B cell (primary cell): ENCODE results near the gene SWSAP1. TPM values are rescaled to one million over a fixed set of nuclear protein-coding genes. Genes with fewer than 3 reads are reported as not detected.
A peak's percentile ranks its signal among the peaks of the same experiment; 100 is the strongest.
"Not testable (repeated sequence)": the region's sequence is repeated elsewhere in the genome, so short reads cannot be mapped to it uniquely, and the experiment has no call there.

Source experiments
- ATAC-seq: fragments of 200-7000 bp; cut with Tn5 transposase; one replicate; pipeline ENCODE4 v1.10.0; 2021; ENCODE audit warnings: low read depth, mild to moderate bottlenecking, moderate number of reproducible peaks, moderate library complexity
- CTCF ChIA-PET: fragments of 350-600 bp; sonication (Branson Sonifier 250); formaldehyde crosslinking; loops from one replicate; lab custom pipeline; 2021; ENCODE audit warnings: antibody characterized with exemption, inconsistent platforms; lab: Charles Lee
- POLR2A ChIA-PET: fragments of 350-600 bp; sonication (Branson Sonifier 250); formaldehyde crosslinking; loops from one replicate; lab custom pipeline; 2021; ENCODE audit warnings: antibody characterized with exemption; lab: Charles Lee
- DNase-seq: peaks from one replicate; pipeline ENCODE4 v3.0.0; 2013
- H2AFZ ChIP-seq: 2 replicates; pipeline ENCODE4 v1.6.1; 2012; ENCODE audit warnings: mild to moderate bottlenecking, low read depth, low read length; ENCODE audit not compliant: insufficient read depth, poor library complexity, severe bottlenecking
- H3K27ac ChIP-seq, 2 donors: 1 replicate in 1 of 2; 2 replicates in 1 of 2; pipeline ENCODE4 v1.5.1; 2012 to 2013; ENCODE audit warnings: low read length in 2 of 2, mild to moderate bottlenecking in 2 of 2, moderate library complexity in 1 of 2
- H3K27me3 ChIP-seq, 4 experiments: fragments of 200-600 bp in 1 of 4; sonication (generic) in 1 of 4; replicated peaks in 1 of 4; 1 replicate in 2 of 4; 2 replicates in 2 of 4; pipeline versions ENCODE4 v1.6.1 to v1.7.0; 2013 to 2016; ENCODE audit warnings: low read length in 3 of 4, mild to moderate bottlenecking in 2 of 4, mixed read lengths in 1 of 4, moderate library complexity in 1 of 4; ENCODE audit not compliant: insufficient read depth in 4 of 4, control insufficient read depth in 3 of 4; ENCODE audit errors: control extremely low read depth in 1 of 4
- H3K36me3 ChIP-seq, 2 experiments: replicated peaks in 1 of 2; 1 replicate in 1 of 2; 2 replicates in 1 of 2; pipeline versions ENCODE4 v1.6.1 to v1.7.1; 2013; ENCODE audit warnings: low read length in 1 of 2; ENCODE audit not compliant: insufficient read depth in 2 of 2, control insufficient read depth in 1 of 2; ENCODE audit errors: control extremely low read depth in 1 of 2, extremely low read depth in 1 of 2
- H3K4me1 ChIP-seq, 2 donors: fragments of 200-600 bp in 1 of 2; sonication (generic) in 1 of 2; 1 replicate in 1 of 2; 2 replicates in 1 of 2; pipeline versions ENCODE4 v1.5.1 to v1.6.1; 2013 to 2017; ENCODE audit warnings: low read length in 2 of 2; ENCODE audit not compliant: control insufficient read depth in 2 of 2, insufficient read depth in 2 of 2
- H3K4me2 ChIP-seq: replicated peaks from 2 replicates; pipeline ENCODE3; 2012; ENCODE audit warnings: mild to moderate bottlenecking, low read depth, low read length; ENCODE audit not compliant: poor library complexity, severe bottlenecking
- H3K4me3 ChIP-seq, 5 experiments: fragments of 200-600 bp in 1 of 5; sonication (generic) in 1 of 5; 1 replicate in 3 of 5; 2 replicates in 2 of 5; pipeline versions ENCODE4 v1.5.1 to v1.7.0; 2011 to 2016; ENCODE audit warnings: low read length in 4 of 5, mild to moderate bottlenecking in 4 of 5, low read depth in 2 of 5, control low read depth in 1 of 5, moderate library complexity in 1 of 5; ENCODE audit not compliant: insufficient read depth in 1 of 5; ENCODE audit errors: control extremely low read depth in 1 of 5, extremely low read depth in 1 of 5
- H3K79me2 ChIP-seq: fragments of 200-600 bp; sonication (generic); one replicate; pipeline ENCODE4 v1.6.0; 2016; ENCODE audit warnings: low read length; ENCODE audit not compliant: control insufficient read depth, insufficient read depth
- H3K9ac ChIP-seq: fragments of 200-600 bp; sonication (generic); 2 replicates; pipeline ENCODE4 v1.6.1; 2017; ENCODE audit warnings: mild to moderate bottlenecking, low read length, moderate library complexity
- H3K9me3 ChIP-seq, 3 donors: one replicate each; pipeline versions ENCODE4 v1.6.1 to v1.7.1; 2013; ENCODE audit warnings: low read length in 2 of 3; ENCODE audit not compliant: control insufficient read depth in 2 of 3, insufficient read depth in 1 of 3; ENCODE audit errors: control extremely low read depth in 1 of 3
- H4K20me1 ChIP-seq: 2 replicates; pipeline ENCODE4 v1.6.0; 2012; ENCODE audit warnings: mild to moderate bottlenecking, low read length; ENCODE audit not compliant: insufficient read depth, control insufficient read depth, poor library complexity, severe bottlenecking
- H3K27ac Mint-ChIP-seq: one replicate; pipeline ENCODE4 v1.8.0; 2021; ENCODE audit warnings: mixed read lengths
- H3K27me3 Mint-ChIP-seq: one replicate; pipeline ENCODE4 v1.8.0; 2021; ENCODE audit warnings: mixed read lengths
- H3K4me1 Mint-ChIP-seq: one replicate; pipeline ENCODE4 v1.8.0; 2021; ENCODE audit warnings: mixed read lengths
- H3K4me3 Mint-ChIP-seq: one replicate; pipeline ENCODE4 v1.8.0; 2021; ENCODE audit warnings: mixed read lengths
- H3K9me3 Mint-ChIP-seq: one replicate; pipeline ENCODE4 v1.8.0; 2022; ENCODE audit warnings: mixed read lengths; ENCODE audit not compliant: insufficient read depth
- CTCF ChIP-seq: fragments of 200-600 bp; IDR thresholded peaks from one replicate; pipeline ENCODE4 v1.8.0; 2022; ENCODE audit warnings: antibody characterized with exemption, mild to moderate bottlenecking
- EZH2 ChIP-seq: IDR thresholded peaks from 2 replicates; pipeline ENCODE4 v1.6.1; 2012; ENCODE audit warnings: borderline replicate concordance, low read depth, mild to moderate bottlenecking, moderate library complexity, low read length; ENCODE audit not compliant: insufficient read depth, poor library complexity, severe bottlenecking
- WGBS: methylation state at CpG from one replicate; pipeline ENCODE4 v1.1.5; 2013; ENCODE audit warnings: missing lambda C conversion rate; ENCODE audit not compliant: insufficient coverage; 5-methylcytosine and 5-hydroxymethylcytosine counted together
- intact Hi-C: fragments of 100-400 bp; cut with micrococcal nuclease; formaldehyde crosslinking; loops from one replicate; pipeline ENCODE4 v1.10.0; 2022
- polyA plus RNA-seq: library from polyadenylated mRNA; depleted of rRNA; stranded (reverse); fragments of >200 nt; gene quantifications from 2 replicates; pipeline ENCODE4 v1.2.3, GENCODE V29; 2012
- total RNA-seq, 2 donors: library from RNA; stranded (reverse); fragments of 120-200 nt in 1 of 2; gene quantifications; 1 replicate in 1 of 2; 2 replicates in 1 of 2; pipeline versions ENCODE4 v1.2.3 to v1.2.4, GENCODE V29; 2013 to 2022

SWSAP1 gene
- total and polyA plus RNA-seq, 2 donors (not counting 1 experiment from before 2014, with no cell fraction given), result 5.0 to 7.6 TPM

DNA sequence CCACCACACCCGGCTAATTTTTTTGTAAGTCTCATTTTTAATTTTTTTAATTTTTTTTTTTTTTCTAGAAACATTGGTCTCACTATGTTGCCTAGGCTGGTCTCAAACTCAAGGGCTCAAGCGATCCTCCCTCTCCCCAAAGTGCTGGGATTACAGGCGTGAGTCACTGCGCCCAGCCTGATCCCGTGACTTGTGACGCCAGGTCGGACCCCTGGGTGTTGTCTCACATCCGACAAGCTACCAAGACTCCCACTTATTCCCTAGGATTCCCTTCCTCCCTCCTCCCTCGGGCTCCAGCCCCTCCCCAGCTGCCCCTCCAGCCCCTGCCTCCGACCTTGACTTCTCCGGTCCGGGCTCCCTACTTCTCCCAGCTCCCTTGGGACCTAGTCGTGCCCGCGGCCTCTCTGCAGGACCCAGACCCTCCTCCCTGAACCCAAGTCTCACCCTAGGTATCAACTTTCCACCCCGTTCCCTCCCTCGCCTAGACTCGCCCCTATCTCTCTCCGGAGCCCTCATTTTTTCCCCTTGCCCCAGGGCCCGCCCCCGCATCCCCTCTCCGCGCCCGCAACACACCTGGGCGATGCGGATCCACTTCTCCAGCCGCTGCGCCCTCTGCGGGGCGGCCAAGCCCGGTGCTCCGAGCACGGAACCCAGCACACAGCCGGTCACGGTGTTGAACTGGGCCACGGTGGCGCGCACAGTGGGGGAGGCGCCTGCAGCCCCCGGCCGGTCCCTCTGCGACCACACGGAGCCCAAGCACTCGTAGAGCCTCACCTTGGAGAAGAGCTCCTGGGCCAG is 31.6 kb downstream of the SWSAP1 start:
- H3K9me3 Mint-ChIP-seq, result no peaks in the 10 kb centered on the region
- ChIA-PET POLR2A (interaction anchor here (0.5 to 1.0 kb wide), 2 partner anchors 15 to 191 kb away, joined by 3 to 4 read pairs; partner anchors contain the start of gene ZNF627), CTCF (interaction anchor here (0.5 to 2.9 kb wide), 11 partner anchors 13 to 1407 kb away, joined by 3 to 17 read pairs (median 4); partner anchors contain the start of genes RGL3 and SWSAP1)
- peak overlapping the region; percentile 58 for H3K4me2 ChIP-seq
- DNase-seq (peak; percentile 64), ATAC-seq (peak; percentile 60)
- H3K9me3 ChIP-seq, result no peaks in the 10 kb centered on the region
- peak overlapping the region; percentile 5 for H2AFZ ChIP-seq
- TF ChIP-seq EZH2, result no peak
- peak; percentile 22 for TF ChIP-seq CTCF
- 37% methylated on average over 42 of the region's 44 CpGs for WGBS
- no peak overlapping the region for H3K4me3 ChIP-seq
- H3K27ac ChIP-seq, result no peak overlapping the region
- H4K20me1 ChIP-seq, result no peaks in the 10 kb centered on the region
- no peaks in the 10 kb centered on the region for H3K79me2 ChIP-seq
- H3K36me3 ChIP-seq, result no peaks in the 10 kb centered on the region
- H3K4me3 Mint-ChIP-seq, result no peak overlapping the region
- peaks cover 7% of the 10 kb centered on the region for H3K27me3 Mint-ChIP-seq
- H3K4me1 Mint-ChIP-seq, result peaks cover 3% of the 10 kb centered on the region
- H3K9ac ChIP-seq, result no peak overlapping the region
- peaks cover 5 to 7% of the 10 kb centered on the region in 2 donors for H3K4me1 ChIP-seq
- no peak overlapping the region for H3K27ac Mint-ChIP-seq
- H3K27me3 ChIP-seq, result peaks cover 0 to 26% (median 4%) of the 10 kb centered on the region in 4 experiments
- intact Hi-C loops, result no loop called here

DNA sequence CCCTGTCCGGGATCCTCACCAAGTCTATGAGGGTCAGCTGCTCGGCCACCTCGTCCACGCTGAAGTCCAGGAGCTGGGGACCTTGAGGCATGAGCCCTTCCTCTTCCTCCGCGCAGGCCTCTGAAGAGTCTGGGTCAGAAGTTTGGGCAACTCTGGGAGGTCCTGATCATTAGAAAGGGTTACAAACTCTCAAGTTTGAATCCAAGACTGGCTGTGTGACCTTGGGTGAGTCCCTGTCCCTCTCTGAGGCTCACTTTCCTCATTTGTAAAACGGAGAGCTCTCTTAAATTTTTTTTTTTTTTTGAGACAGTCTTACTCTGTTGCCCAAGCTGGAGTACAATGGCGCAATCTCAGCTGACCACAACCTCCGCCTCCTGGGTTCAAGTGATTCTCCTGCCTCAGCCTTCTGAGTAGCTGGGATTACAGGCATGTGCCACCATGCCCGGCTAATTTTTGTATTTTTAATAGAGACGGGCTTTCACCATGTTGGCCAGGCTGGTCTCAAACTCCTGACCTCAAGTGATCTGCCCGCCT is 32.3 kb downstream of the SWSAP1 start:
- H3K27ac ChIP-seq, H3K79me2 ChIP-seq, H3K9me3 Mint-ChIP-seq, H3K4me3 ChIP-seq, H3K9me3 ChIP-seq, DNase-seq, ATAC-seq, H3K27ac Mint-ChIP-seq, intact Hi-C loops, H3K9ac ChIP-seq, H3K36me3 ChIP-seq, H4K20me1 ChIP-seq, H3K27me3 Mint-ChIP-seq, H3K4me1 ChIP-seq, H3K4me1 Mint-ChIP-seq, H3K4me3 Mint-ChIP-seq: not testable (repeated sequence)
- ChIA-PET CTCF (interaction anchor here (0.6 to 2.9 kb wide), 11 partner anchors 12 to 1408 kb away, joined by 3 to 17 read pairs (median 4); partner anchors contain the start of genes RGL3 and SWSAP1), POLR2A (interaction anchor here (1.0 kb wide), 1 partner anchor 15 kb away, joined by 4 read pairs; no protein-coding TSS in a partner anchor)
- Histone ChIP-seq H3K27me3 (peaks cover 0 to 26% (median 5%) of the 10 kb centered on the region in 4 experiments), H3K4me2 (peak overlapping the region; percentile 58), H2AFZ (peak overlapping the region; percentile 5)
- WGBS, result 83% methylated on average over 11 of the region's 12 CpGs
